ENCODE results near the gene TNFRSF17. TPM values are rescaled to one million over a fixed set of nuclear protein-coding genes. Genes with fewer than 3 reads are reported as not detected.
"Not testable (repeated sequence)": the region's sequence is repeated elsewhere in the genome, so short reads cannot be mapped to it uniquely, and the experiment has no call there.

Gene TNFRSF17
- polyA plus RNA-seq, 10 donors, result 0.23 to 0.32 TPM; not detected in 8

DNA sequence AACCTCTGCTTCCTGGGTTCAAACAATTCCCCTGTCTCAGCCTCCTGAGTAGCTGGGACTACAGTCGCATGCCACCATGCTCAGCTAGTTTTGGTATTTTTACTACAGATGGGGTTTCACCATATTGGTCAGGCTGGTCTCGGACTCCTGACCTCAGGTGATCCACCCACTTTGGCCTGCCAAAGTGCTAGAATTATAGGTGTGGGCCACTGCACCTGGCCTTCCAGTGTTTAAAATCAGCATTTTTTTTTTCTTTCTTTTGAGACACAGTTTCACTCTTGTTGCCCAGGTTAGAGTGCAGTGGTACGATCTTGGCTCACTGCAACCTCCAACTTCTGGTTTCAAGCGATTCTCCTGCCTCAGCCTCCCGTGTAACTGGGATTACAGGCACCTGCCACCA, 5.3 kb downstream of the TNFRSF17 start:
- DNase-seq, result not testable (repeated sequence)

DNA sequence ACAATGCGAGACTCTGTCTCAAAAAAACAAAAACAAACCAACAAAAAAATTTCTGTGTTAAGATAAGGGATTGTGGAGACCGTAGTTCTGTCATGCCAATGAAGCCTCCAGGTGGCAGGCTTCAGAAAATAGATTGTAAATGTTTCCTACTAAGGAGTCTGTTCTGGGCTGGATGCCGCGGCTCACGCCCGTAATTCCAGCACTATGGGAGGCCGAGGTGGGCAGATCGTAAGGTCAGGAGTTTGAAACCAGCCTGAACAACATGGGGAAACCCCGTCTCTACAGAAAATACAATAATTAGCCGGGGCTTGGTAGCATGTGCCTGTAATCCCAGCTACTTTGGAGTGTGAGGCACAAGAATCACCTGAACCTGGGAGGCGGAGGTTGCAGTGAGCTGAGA, 7.1 kb downstream of the TNFRSF17 start:
- no peak for DNase-seq

DNA sequence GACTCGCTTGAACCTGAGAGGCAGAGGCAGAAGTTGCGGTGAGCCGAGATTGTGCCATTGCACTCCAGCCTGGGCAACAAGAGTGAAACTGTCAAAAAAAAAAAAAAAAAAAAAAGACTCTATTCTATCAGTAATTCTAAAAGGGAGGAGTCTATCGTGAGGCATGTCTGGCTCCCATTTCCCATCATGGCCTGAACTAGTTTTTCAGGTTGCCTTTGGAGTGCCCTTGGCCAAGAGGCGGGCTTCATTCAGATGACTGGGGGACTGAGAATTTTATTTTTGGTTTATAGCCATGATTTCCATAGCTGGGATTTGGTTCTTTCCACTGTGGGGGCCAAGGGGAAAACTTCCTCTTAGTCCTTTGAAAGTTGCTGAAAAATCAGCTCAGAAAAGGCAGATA, 8.1 kb downstream of the TNFRSF17 start:
- no peak for DNase-seq

DNA sequence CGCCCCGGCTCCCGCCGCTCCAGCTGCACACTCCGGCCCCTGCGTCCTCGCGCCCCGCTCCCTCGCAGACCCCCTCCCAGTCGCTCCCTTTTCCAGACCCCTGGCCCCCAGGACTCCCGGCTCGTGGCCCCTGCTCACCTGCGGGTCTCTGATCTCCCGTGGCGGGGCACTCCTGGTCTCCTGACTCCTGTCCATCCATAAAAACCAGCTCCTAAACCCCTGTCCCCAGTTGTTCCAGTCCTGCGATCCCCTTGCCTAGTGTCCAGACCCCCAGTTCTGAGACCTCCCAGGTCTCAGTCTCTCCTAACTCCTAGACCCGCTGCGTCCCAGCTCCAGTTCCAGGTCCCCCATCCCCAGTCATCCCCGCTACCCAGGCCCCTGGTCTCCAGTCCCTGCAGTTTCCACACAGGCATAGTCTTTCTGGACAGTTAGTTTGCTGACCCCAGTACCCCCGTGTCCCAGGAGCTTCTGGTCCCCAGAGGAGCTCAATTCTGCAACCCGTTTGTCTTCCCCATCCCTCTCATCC, 11.9 kb downstream of the TNFRSF17 start:
- DNase-seq, result no peak

DNA sequence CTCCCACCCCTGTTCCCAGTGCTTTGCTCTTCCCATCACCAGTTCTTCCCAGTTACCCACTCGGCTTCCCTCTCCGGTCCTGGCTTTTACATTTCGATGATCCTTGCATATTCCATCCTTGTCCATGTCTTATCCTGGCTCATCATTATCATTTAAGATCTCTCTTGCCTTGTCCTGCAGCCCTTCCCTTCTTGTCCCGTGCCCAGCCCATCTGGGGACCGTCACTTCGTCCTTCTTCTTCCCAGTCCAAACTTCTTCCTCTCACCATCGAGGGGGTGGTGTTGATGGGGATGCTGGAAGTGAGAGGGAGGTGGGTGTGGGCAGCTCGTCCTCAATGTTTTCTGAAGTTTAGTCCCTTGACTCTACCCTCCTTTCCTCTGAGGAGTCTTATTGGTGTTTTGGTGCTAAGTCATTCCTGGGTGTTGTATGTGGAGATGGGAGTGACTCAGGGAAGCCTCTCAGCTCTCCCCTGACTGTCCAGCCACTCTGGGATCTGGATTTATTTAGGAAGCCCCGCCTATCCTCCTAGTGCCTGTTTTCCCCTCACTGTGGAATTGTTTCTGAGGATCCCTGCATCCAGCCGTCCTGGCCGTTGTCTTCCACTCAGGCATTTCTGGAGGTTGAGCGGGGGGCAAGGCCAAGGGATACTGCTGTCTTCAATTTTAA, 12.5 kb downstream of the TNFRSF17 start:
- peak in 2 of 3 donors; percentile 30 to 46 for DNase-seq

DNA sequence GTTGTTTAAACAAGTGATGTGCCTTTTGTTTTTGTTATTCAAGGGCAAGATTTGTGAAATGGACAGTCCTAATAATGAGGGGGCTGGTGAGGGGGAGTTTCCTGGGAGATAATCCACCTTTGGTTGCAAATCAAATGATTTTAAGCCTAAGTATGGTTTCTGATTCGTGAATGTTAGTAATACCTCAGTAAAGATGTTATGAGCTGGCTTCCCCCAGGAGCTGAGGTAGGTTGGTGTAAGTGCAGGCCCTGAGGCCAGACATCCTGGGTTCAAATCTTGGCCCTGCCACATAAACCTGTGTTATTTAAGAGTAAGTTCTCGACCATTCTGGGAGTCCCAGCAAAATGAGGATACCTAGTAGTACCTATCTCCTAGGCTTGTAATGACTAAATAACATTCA, 13.1 kb downstream of the TNFRSF17 start:
- no peak for DNase-seq

DNA sequence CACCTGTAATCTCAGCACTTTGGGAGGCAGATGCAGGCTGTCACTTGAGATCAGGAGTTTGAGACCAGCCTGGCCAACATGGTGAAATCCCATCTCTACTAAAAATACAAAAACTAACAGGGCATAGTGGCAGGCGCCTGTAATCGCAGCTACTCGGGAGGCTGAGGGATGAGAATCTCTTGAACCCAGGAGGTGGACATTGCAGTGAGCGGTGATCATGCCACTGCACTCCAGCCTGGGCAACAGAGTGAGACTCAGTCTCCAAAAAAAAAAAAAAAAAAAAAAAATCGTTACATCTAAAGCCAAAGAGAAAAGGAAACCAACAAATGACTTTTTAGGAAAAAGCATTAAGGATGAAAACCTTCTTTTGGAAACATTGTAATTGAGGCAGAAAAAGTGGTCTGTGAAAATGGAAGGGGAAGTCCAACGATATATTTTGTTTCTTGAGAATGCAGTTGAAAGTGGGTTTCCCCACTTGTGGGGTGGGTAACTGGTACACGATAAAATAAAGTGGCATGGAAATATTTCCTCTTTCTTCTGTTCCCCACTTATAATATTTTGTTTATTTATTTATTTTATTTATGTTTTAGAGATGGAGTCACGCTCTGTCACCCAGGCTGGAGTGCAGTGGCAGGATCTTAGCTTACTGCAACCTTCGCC, 14.1 kb downstream of the TNFRSF17 start:
- DNase-seq, result no peak

DNA sequence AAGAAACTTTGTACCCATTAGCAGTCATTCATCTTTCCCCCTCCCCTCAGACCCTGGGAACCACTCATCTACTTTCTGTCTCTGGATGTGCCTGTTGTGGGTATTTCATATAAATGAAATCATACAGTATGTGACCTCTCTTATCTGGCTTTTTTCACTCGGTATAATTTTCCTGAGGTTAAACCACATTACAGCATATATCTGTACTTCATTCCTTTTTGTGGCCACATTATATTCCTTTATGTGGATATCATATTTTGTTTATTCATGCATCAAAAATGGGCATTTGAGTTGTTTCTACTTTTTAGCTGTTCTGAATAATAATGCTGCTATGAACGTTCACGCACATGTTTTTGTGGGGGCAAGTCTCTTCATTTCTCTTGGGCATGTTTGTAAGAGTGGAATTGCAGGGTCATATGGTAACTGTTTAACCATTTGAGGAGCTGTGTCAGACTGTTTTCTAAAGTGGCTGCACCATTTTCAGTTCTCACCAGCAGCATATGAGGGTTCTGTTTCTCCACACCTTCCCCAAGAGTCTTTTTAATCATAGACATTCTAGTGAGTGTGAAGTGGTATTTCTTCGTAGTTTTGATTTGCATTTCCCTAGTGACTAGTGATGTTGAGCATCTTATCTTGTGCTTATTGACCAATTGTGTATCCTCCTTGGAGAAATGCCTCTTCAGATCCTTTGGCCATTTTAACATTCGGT, 15.3 kb downstream of the TNFRSF17 start:
- no peak for DNase-seq

DNA sequence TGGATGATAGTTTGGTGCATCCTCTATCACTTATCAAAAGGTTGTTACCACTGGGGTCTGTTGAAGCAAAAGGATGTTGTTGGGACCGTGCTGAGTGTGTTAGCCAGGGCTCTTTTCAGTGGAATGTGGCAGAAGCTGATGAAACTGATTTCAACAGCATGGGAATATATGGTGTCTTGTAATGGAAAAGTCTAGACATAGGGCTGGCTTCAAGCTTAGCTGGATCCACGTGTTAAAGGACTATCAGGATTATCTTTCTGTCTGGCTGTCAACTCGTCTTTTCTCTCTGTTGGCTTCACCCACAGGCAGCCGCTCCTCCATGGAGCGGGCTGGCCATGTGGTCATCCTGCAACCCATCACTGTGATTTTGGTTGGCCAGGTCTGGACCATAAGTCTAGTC, 20.2 kb downstream of the TNFRSF17 start:
- DNase-seq, result no peak

DNA sequence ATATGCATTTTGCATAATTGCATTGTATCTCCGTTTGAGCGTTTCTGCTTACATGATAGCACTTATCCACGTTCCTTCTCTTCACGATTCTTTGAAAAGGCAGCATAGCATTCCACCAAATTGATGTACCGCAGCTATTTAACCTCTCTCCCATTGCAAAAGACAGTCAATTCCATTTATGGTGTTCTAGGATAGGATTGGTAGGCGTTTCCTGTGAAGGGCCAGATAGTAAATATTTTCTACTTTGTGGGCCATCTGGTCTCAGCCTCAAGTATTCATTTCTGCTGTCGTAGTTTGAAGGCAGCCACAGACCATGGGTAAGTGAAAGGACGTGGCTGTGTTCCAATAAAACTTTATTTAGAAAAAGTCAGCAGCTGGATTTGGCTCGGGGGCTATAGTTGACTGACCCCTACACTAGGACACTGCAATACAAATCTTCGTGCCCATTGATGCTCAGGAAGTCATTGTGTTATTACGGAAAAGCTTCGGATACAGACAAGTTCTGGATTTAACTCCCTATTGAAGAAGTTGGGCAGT, 21.6 kb downstream of the TNFRSF17 start:
- no peak for DNase-seq

DNA sequence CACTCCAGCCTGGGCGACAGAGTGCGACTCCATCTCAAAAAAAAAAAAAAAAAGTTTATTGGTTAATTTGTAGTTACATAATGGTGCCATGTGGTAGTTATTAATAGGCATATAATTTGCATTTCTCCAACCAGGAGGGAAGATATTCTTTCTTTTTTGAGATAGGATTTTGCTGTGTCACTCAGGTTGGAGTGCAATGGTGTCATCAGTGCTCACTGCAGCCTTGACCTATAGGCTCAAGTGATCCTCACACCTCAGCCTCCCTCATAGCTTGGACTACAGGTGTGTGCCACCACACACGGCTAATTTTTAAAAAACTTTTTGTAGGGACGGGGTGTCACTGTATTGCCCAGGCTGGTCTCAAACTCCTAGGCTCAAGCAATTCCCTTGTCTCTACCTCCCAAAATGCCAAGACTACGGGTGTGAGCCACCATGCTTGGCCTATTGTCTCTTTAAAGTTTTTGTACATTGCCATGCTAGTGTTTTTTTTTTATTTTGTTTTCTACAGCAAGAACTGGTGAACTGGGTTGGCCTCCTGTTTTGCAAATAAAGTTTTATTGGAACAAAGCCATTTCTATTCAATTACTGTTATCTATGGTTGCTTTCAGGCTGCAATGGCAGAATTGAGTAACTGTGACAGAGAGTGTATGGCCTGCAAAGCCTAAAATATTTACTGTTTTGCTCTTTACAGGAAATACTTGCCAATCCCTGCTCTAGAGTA, 23.4 kb downstream of the TNFRSF17 start:
- DNase-seq, result no peak

DNA sequence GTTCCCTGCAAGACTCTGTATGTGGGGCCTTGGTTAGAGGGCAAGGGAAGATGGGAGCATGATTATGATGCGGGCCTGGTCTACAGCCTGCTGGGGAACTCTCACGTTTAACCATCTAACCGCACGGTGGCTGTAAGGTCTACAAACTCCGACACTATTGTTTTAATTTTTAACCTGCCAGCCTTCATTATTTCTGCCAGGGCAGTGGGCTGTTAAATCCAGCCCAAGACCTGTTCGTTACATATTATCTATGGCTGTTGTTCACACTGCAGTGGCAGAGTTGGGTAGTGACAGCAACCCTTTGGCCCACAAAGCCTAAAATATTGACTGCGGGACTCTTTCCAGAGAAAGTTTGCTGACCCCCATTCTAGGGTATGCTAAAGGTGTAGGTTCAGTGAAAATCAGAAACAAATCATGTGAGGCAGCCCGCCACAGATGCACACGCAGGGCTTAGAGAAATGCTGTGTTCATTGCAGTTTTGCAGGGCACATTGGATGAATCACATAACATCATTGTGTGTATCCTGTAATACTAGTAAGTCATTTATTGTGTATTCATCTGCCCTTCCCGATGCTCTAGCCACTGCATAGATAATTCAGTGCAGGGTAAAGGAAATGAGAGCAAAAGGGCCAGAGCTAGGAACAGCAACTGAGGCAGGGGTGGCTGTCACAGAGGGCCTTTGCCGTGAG, 25.8 kb downstream of the TNFRSF17 start:
- no peak for DNase-seq

DNA sequence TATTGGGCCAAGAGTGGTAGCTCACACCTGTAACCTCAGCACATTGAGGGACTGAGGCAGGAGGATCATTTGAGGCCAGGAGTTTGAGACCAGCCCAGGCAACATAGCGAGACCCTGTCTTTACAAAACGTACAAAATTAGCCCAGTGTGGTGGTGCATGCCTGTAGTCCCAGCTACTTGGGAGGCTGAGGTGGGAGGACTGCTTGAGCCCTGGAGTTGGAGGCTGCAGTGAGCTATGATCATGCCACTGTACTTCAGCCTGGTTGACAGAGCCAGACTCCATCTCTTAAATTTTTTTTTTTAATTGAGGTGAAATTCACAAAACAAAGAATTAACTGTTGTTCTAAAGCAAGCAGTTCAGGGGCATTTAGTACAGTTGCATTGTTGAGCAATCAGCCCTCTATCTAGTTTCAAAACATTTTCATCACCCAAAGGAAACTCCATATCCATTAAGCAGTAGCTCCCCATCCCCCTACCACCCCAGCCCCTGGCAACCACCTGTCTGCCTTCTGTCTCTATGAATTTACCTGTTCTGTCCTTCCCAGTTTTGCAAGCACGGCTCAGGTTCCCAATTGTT, 27.1 kb downstream of the TNFRSF17 start:
- no peak for DNase-seq

DNA sequence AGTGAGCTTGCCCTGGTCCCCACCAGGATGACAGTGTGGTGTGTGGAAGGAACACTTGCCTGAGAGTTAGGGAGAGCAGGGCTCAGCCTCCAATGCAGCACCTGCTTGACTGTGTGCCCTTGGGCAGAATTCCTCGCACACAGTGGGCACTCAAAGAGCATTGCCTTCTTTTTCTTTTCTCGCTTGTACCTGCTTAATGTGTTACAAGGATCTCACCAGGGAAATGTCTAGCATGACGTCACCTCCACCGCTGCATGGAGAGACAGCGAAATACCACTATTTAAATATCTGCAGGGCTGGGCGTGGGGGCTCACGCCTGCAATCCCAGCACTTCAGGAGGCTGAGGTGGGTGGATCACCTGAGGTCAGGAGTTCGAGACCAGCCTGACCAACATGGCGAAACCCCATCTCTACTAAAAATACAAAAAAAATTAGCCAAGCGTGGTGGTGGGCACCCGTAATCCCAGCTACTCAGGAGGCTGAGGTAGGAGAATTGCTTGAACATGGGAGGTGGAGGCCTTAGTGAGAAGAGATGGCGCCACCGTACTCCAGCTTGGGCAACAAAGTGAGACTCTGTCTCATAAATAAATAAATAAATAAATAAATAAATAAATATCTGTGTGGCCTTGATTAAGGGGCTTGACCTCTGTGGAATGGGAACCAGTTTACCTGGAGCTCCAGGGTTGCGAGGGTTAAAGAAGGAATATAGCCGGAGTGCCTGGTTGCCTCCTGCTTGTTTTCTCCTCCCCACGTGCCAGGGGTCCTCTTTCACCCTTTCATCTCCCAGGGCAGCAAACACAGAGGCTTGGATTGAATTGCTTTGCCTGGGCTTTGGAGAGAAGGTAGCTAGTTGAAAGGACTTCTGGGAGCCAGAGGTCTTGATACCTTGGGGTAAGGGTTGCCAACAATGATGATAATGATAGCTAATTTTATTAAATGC, 27.8 kb downstream of the TNFRSF17 start:
- no peak for DNase-seq

DNA sequence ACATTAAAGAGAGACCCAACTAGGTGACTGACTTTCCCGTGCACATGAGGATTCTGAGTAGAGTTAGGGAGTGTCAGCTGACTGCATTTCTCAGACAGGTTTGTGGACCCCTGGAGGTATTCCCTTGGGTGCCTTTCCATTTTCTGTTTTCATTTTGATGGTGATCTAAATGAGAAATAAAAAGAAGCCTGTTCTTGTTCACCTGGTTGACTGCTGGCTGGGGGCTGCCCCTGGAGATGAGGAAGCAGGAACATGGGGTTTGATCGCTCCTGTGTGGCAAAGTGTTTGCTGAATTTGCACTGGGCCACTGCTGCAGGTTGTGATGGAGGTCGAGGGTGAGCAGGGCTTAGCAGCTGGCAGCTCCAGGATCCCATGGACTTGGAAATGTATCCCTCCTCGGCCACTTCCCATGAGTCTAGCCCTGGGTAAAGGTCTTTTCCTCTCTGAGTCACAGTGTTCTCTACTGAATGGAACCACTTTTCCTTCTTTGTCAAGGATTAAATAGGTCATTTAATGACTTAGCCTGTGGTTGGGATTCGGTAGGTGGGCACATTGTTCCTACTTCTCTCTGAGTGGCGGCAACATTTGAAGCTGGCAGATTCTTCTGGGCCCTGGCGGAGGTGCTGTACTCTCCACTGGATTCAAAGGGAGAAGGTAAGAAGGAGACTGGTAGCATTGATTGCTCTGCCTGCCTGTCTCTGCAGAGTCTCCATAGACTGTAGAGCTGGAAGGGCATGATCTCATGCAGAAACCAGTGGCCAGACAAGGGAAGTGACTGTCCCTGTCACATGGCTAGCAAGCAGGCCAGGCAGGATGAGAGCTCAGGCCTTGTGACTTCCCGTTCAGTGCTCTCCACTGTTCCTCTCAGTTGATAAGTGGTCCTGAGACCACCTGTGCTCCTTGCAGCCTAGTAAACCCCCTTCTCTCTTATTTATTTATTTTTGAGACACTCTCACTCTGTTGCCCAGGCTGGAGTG, 29.4 kb downstream of the TNFRSF17 start:
- DNase-seq, result peak in 1 of 3 donors; percentile 35

DNA sequence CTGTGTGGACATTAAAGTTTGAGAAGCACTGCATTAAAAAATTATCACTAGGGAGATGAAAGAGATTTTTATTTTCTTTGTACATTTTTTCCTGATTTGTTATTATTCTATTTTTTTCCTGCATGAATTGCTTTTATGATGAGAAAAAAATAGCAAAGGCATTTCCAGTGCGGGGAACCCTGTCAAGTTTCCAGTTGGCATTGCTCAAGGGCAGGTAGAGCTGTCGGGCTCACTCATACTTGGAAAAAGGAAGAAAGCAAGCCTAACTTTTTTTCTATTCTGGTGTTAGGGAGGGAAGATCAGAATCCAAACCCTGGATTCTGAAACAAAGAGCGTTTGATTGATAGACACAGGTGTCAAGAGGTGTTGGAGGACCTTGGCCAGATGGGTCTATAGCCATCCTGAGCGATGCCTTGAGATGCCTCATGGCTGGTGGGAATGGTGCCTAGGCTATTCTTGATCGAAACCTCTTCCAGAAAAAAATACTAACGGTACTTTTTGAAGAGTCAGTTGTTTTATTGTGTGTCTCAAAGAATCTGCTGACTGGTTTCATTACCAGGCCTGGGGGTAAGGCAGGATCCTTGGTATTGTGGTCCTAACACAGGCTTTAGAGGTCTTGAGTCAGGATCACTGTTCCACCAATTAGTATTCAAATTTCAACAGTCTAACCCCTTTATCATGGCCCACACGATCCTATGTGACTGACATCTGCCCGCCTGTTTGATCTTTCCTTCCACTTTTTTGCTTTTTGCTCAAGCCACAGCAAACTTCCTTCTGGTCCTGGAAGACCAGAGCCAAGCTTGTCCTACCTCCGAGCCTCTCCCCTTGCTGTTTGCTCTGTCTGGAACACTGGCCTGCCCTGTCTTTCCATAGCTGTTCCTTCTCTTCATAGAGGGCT, 31.7 kb downstream of the TNFRSF17 start:
- DNase-seq, result no peak

DNA sequence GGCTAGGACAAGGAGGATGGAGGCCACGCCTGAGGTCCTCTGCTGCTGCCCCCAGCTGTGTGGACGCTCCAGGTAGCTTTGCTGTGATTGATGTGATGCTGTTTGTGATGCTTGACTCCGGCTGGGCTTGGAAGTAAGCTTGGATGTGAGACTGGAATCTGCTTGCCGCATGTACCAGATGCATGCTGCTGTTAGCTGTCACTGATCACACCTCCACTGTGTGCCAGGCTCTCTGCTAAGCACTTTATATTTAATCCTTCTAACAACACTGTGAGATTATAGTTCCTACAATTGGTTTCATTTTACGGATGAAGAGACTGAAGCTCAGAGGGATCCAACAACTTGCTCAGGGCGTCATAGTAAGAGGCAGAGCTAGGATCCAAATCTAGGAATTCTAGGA, 35.0 kb downstream of the TNFRSF17 start:
- DNase-seq, result no peak

All from muscle of back (tissue), 11 donors.